Ascending aorta (tissue), 2 donors: ENCODE results near the gene TNK2. TPM values are rescaled to one million over a fixed set of nuclear protein-coding genes. Genes with fewer than 3 reads are reported as not detected.

Experiments used
- DNase-seq, 2 donors: peaks; one replicate each; pipeline ENCODE4 v3.0.0-alpha.2; 2019; ENCODE audit warnings: low spot score in 2 of 2
- H3K27ac ChIP-seq, 2 donors: fragments of 200-600 bp; sonication (generic); one replicate each; pipeline ENCODE4 v1.5.1; 2016 to 2017; ENCODE audit warnings: mild to moderate bottlenecking in 1 of 2
- H3K27me3 ChIP-seq: fragments of 200-600 bp; sonication (generic); one replicate; pipeline ENCODE4 v1.5.1; 2017
- H3K36me3 ChIP-seq, 2 donors: fragments of 200-600 bp; sonication (generic); one replicate each; pipeline ENCODE4 v1.5.1; 2016
- H3K4me1 ChIP-seq, 2 donors: fragments of 200-600 bp; sonication (generic); one replicate each; pipeline ENCODE4 v1.5.1; 2016 to 2017; ENCODE audit warnings: mild to moderate bottlenecking in 1 of 2
- H3K4me3 ChIP-seq, 2 donors: fragments of 200-600 bp; sonication (generic); one replicate each; pipeline ENCODE4 v1.5.1; 2016 to 2017; ENCODE audit warnings: mild to moderate bottlenecking in 1 of 2
- H3K9me3 ChIP-seq, 2 donors: fragments of 200-600 bp; sonication (generic); one replicate each; pipeline ENCODE4 v1.5.1; 2016
- intact Hi-C: fragments of 100-400 bp; cut with DNase I; formaldehyde crosslinking; loops from one replicate; pipeline ENCODE4 v1.15.1; 2023
- total RNA-seq: library from RNA; depleted of rRNA; stranded (reverse); fragments of >200 nt; gene quantifications from one replicate; pipeline ENCODE4 v1.1.0, GENCODE V29; 2016
- TF ChIP-seq, protein P1 (sequence below), 3 experiments: fragments of 200-600 bp in 2 of 3; fragments of 450-650 bp in 1 of 3; sonication (generic) in 2 of 3; IDR thresholded peaks; one replicate each; pipeline ENCODE4 v1.5.1; 2016 to 2019; ENCODE audit warnings: antibody characterized with exemption in 3 of 3, mild to moderate bottlenecking in 1 of 3, moderate library complexity in 1 of 3

TNK2 gene
- total RNA-seq, 1 donor from 2014 or later, result 164 TPM

DNA sequence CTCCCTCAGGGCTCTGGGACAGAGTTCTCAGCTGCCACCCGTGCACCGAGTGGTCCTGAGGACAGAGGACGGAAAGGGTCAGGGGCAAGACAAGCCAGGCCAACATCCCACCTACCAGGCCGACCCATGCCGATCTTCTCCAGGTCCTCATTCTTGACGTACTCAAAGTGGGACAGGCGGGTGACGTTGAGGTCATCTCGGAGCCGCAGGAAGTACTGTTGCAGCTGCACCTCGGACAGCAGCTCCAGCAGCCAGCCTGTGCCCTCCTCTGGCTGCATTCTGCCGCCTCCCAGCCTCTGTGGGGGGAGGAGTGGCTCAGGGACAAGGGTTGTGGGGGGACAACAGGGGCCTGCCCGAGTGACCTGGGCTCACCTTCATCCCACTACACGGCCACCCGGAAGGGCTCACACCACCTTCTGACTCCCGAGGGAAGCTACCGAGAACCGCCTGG, 20.0 kb downstream of the TNK2 start:
- no peak for DNase-seq
- Histone ChIP-seq H3K4me3 (no peak overlapping the region), H3K9me3 (no peaks in the 10 kb centered on the region), H3K4me1 (peaks cover 6 to 26% of the 10 kb centered on the region in 2 donors), H3K36me3 (peaks cover 12 to 22% of the 10 kb centered on the region in 2 donors), H3K27ac (no peak overlapping the region), H3K27me3 (no peaks in the 10 kb centered on the region)
- intact Hi-C loops, result no loop called here
- TF ChIP-seq, protein P1, sequence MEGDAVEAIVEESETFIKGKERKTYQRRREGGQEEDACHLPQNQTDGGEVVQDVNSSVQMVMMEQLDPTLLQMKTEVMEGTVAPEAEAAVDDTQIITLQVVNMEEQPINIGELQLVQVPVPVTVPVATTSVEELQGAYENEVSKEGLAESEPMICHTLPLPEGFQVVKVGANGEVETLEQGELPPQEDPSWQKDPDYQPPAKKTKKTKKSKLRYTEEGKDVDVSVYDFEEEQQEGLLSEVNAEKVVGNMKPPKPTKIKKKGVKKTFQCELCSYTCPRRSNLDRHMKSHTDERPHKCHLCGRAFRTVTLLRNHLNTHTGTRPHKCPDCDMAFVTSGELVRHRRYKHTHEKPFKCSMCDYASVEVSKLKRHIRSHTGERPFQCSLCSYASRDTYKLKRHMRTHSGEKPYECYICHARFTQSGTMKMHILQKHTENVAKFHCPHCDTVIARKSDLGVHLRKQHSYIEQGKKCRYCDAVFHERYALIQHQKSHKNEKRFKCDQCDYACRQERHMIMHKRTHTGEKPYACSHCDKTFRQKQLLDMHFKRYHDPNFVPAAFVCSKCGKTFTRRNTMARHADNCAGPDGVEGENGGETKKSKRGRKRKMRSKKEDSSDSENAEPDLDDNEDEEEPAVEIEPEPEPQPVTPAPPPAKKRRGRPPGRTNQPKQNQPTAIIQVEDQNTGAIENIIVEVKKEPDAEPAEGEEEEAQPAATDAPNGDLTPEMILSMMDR (IDR thresholded peaks at IDR 0.05), result no peak

DNA sequence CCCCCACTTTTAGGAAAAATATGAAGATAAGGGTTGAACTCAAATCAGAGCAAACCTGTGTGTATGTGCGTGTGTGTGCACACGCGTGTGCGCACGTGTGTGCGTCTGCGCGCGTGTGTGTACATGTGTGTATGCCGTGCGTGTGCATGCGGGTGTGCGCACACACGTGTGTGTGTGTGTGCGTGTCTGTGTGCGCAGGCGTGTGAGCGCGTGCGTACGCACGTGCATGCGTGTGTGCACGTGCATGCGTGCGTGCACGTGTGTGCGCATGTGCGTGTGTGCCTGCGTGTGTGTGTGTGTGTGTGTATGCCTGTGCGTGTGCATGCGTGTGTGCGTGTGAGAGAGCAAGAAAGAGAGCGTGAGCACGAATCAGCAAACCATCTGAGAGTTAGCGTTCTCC, 20.7 kb downstream of the TNK2 start:
- no peak overlapping the region for H3K27ac ChIP-seq
- DNase-seq, result no peak
- no peaks in the 10 kb centered on the region for H3K9me3 ChIP-seq
- no peak overlapping the region for H3K4me3 ChIP-seq
- H3K27me3 ChIP-seq, result no peaks in the 10 kb centered on the region
- H3K4me1 ChIP-seq, result peaks cover 3 to 20% of the 10 kb centered on the region in 2 donors
- TF ChIP-seq, protein P1 (IDR thresholded peaks at IDR 0.05), result no peak
- peaks cover 19 to 29% of the 10 kb centered on the region in 2 donors for H3K36me3 ChIP-seq
- intact Hi-C loops, result no loop called here

DNA sequence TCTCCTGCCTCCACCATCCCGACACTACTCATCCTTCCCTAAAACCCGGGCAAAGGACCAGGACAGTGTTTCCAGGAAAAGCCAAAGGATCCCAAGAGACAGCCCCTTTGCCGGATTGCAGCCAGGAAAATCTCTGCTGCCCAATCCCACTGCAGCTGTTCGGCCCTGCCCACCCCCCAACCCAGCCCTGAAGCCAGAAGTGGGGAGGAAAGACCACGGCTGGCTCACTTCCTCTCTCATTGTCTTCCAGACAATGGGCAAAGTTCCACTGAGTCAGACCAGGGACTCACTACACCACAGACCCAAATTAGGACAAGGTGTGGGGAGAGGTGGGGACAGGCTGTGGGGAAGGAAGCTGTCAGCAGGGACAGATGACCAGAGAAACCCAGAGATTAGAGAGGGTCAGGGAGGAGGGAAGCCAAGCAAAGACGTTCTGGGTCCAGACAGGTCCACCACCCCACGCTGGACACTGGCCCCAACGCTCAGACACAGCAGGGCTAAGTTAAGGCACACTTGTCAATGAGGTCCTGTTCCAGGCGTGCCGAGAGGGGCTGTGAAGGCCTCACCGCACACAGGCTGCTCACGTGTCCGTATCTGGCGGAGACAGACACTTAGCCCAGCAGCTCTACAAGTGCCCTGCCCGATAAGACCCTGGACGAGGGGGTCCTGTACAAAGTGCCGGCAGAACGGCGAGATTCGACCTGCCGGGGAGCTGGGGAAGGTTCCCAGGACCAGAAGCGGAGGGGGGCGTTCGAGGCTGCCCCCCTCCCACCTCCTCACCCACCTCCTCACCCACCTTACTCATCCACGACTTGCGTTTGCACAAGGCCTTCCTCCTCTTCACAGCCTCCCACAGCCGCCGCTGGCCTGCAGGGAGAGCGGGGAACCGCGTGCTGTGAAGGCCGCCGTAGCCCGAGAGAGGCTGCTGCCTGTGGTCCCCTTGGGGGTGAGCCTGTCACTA, 21.9 kb downstream of the TNK2 start:
- intact Hi-C loops, result no loop called here
- Histone ChIP-seq H3K27me3 (no peaks in the 10 kb centered on the region), H3K4me1 (peaks cover 0 to 9% of the 10 kb centered on the region in 2 donors), H3K9me3 (no peaks in the 10 kb centered on the region), H3K36me3 (peaks cover 28 to 40% of the 10 kb centered on the region in 2 donors), H3K4me3 (no peak overlapping the region), H3K27ac (peak overlapping the region in 1 of 2 donors; percentile 24)
- no peak for DNase-seq
- TF ChIP-seq, protein P1 (IDR thresholded peaks at IDR 0.05), result no peak

DNA sequence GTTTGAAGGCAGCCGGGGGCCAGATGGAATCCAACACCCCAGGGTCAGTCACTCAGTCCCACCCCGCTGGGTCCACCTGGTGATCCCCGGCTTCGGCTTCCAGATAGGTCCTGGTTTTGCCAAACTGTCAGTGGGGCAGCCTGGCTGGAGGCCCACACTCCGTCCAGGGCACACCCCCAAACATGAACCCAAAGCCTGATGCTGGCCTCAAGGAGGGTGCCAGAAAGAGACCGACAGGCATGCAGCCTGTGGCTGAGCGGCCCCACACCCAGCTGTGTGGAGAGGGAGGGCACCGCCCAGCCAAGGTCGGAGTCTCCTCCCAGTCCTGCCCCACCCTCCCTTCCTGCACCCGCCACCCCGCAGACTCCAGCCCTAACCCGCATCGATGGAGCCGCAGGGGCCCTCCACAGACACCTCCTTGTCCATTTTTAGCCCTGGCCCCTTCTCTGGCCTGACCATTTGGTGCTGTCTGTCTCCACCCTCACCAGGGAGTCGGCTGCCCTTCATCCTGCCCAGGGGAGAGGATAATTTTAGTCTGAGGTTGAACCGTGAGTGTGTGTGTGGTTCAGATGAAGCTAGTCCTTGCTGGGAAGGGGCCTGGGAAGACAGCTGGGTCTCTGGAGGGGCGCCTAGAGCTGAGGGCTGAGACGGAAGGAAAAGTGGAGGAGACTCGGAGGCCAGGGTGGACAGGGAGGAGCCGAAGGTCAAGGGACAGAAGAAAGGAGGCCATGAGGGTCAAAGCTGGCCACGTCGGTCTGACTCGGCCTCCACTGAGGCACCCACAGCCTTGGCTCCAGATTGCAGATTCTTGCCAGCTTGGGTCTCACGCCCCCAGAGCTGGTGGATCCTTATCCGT, 23.1 kb downstream of the TNK2 start:
- TF ChIP-seq, protein P1 (IDR thresholded peaks at IDR 0.05), result no peak
- Histone ChIP-seq H3K27ac (peak overlapping the region; percentile 6 to 24), H3K9me3 (no peaks in the 10 kb centered on the region), H3K4me1 (peaks cover 0 to 5% of the 10 kb centered on the region in 2 donors), H3K4me3 (no peak overlapping the region), H3K27me3 (no peaks in the 10 kb centered on the region), H3K36me3 (peaks cover 28 to 40% of the 10 kb centered on the region in 2 donors)
- intact Hi-C loops, result no loop called here
- DNase-seq, result no peak

DNA sequence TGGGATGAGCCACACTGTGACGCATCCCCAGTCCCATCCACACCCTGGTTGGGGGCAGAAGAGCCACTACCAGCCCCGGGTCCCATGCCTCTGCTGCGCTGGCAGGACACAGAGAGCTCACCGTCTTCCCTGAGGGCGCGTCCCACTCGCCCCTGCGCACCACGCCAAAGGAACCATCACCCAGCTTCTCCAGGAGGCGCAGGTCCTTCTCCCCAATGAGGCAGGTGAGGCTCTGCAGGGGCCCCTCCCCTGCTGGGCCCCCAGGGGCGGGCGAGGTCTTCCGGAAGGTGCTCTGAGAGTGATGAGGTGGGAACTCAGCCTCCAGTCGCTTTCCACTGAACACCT, 23.7 kb downstream of the TNK2 start:
- TF ChIP-seq, protein P1 (IDR thresholded peaks at IDR 0.05), result no peak
- H3K4me3 ChIP-seq, result no peak overlapping the region
- no peak for DNase-seq
- no peaks in the 10 kb centered on the region for H3K4me1 ChIP-seq
- no peaks in the 10 kb centered on the region for H3K9me3 ChIP-seq
- peak overlapping the region in 1 of 2 donors; percentile 6 for H3K27ac ChIP-seq
- no peaks in the 10 kb centered on the region for H3K27me3 ChIP-seq
- intact Hi-C loops, result no loop called here
- H3K36me3 ChIP-seq, result peaks cover 33 to 46% of the 10 kb centered on the region in 2 donors
